Kidney epithelial cell (primary cell): ENCODE measurements around the gene KLF11. TPM values are rescaled to one million over a fixed set of nuclear protein-coding genes. Genes with fewer than 3 reads are reported as not detected.

Experiments used
- DNase-seq: peaks from one replicate; pipeline ENCODE4 v3.0.0-alpha.2; 2010; ENCODE audit warnings: low read depth
- H3K27me3 ChIP-seq: 2 replicates; pipeline ENCODE4 v1.6.0; 2011; ENCODE audit warnings: low read length; ENCODE audit not compliant: control insufficient read depth, insufficient read depth
- H3K36me3 ChIP-seq: 2 replicates; pipeline ENCODE4 v1.5.1; 2011; ENCODE audit warnings: low read length; ENCODE audit not compliant: control insufficient read depth, insufficient read depth
- H3K4me3 ChIP-seq: 2 replicates; pipeline ENCODE4 v1.5.1; 2011; ENCODE audit warnings: low read depth, mild to moderate bottlenecking, control low read depth, low read length
- CTCF ChIP-seq: IDR thresholded peaks from 2 replicates; pipeline ENCODE4 v1.5.1; 2011; ENCODE audit warnings: mild to moderate bottlenecking, moderate library complexity, low read length, control low read depth, inconsistent platforms; ENCODE audit not compliant: insufficient read depth, poor library complexity, severe bottlenecking
- total RNA-seq: library from RNA; depleted of rRNA; stranded (reverse); fragments of >200 nt; gene quantifications from 2 replicates; pipeline ENCODE4 v1.2.3, GENCODE V29; 2015

Gene KLF11
- 15.4 and 17.9 TPM in 2 replicates for total RNA-seq

- H3K27me3 ChIP-seq = no peaks in the 10 kb centered on the region
- H3K36me3 ChIP-seq = peaks cover 3% of the 10 kb centered on the region
- no peak for DNase-seq
- no peak for TF ChIP-seq CTCF
- H3K4me3 ChIP-seq = peak within 1 kb of the TSS; percentile 74
These were observed at the start of gene KLF11 for GRCh38 chr2:10043256-10043905. Gene KLF11, plus strand, starts transcription at chr2:10043550. Its CDS starts 167 bp downstream, at chr2:10043717.

- no peaks in the 10 kb centered on the region for H3K36me3 ChIP-seq
- H3K4me3 ChIP-seq = no peak overlapping the region
- DNase-seq = no peak
- no peaks in the 10 kb centered on the region for H3K27me3 ChIP-seq
- TF ChIP-seq CTCF = no peak
These were observed 48.9 kb upstream of the KLF11 start for GRCh38 chr2:9994462-9994861.

DNA sequence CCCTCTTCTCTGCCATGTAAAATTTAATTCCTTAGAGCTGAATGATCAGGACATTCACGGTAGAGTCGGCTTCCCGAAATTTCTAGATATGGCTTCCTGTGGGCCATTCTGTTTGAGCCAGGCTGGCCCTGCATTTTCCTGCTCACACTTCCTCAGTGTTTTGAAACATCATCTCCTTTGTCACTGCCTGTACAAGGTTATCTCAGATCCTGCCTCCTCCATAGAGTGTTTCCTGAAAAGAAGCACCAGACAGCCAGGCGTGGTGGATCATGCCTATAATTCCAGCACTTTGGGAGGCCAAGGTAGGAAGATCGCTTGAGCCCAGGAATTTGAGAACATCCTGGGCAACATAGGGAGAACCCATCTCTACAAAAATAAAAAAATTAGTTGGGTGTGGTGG, 48.3 kb upstream of the KLF11 start:
- DNase-seq = no peak
- no peak overlapping the region for H3K4me3 ChIP-seq
- H3K36me3 ChIP-seq = no peaks in the 10 kb centered on the region
- no peaks in the 10 kb centered on the region for H3K27me3 ChIP-seq
- TF ChIP-seq CTCF = no peak

GRCh38 chr2:9996321-9996720, 47.0 kb upstream of the KLF11 start:
- TF ChIP-seq CTCF = no peak
- H3K36me3 ChIP-seq = no peaks in the 10 kb centered on the region
- DNase-seq = no peak
- no peaks in the 10 kb centered on the region for H3K27me3 ChIP-seq
- no peak overlapping the region for H3K4me3 ChIP-seq

DNA sequence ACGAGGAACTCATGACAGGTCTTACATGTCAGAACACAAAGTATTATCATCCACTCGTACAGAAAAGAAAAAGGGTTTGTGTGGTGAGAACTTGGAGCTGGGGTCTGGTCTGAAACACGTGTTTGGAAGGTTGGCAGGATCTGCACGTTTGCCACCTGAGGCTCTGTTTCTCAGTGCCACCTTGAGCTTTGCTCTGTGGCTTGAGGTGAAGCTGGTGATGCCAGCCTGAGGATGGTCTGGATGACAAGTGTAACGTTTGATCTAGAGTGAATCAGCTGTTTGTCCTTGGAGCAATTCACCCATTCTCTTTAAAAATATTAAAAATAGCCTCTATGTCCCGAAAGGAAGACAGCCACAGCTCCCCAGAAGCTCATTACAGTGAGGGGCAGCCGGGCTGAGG, 45.4 kb upstream of the KLF11 start:
- no peak overlapping the region for H3K4me3 ChIP-seq
- H3K27me3 ChIP-seq = no peaks in the 10 kb centered on the region
- no peak for TF ChIP-seq CTCF
- H3K36me3 ChIP-seq = no peaks in the 10 kb centered on the region
- DNase-seq = no peak
